Camera-type eye (tissue), 1 donor: ENCODE data around the gene ZNF718. TPM values are rescaled to one million over a fixed set of nuclear protein-coding genes. Genes with fewer than 3 reads are reported as not detected.

ENCODE experiments used
- total RNA-seq: library from RNA; depleted of rRNA; stranded (reverse); fragments of >200 nt; gene quantifications from one replicate; pipeline ENCODE4 v1.2.3, GENCODE V29; 2014

The ZNF718 gene
- total RNA-seq, result 30.5 TPM

GRCh38 chr4:124275-125081, at the start of gene ZNF718:
TSS of gene ZNF718 (plus strand) at chr4:124501. CDS start at chr4:124671, 170 bp downstream.

Other genes starting within 250 kb of the ZNF718 start
- gene ZNF595, start 71.2 kb upstream of the ZNF718 start, total RNA-seq, result 42.6 TPM
- gene ZNF732, start 181.0 kb downstream of the ZNF718 start, total RNA-seq, result 5.1 TPM
- gene ZNF141, start 213.3 kb downstream of the ZNF718 start, total RNA-seq, result 77.2 TPM